BLaER1 treated with 17β-estradiol and CSF1 and Interleukin-3, amounts not matched to agents 10 nM and 100 nM (cell line): ENCODE data around the gene MAD2L1.

ENCODE experiments used
- H3K27ac ChIP-seq, 11 experiments: shearing (Covaris generic); formaldehyde crosslinking; 2 replicates each; pipeline ENCODE4 v1.8.1; 2022
- H3K27me3 ChIP-seq, 11 experiments: shearing (Covaris generic); formaldehyde crosslinking; 2 replicates each; pipeline ENCODE4 v1.8.1; 2022
- H3K36me3 ChIP-seq, 11 experiments: shearing (Covaris generic); formaldehyde crosslinking; 2 replicates each; pipeline ENCODE4 v1.8.1; 2022
- H3K4me1 ChIP-seq, 10 experiments: shearing (Covaris generic); formaldehyde crosslinking; 2 replicates each; pipeline ENCODE4 v1.8.1; 2022
- H3K4me2 ChIP-seq, 11 experiments: shearing (Covaris generic); formaldehyde crosslinking; 2 replicates each; pipeline ENCODE4 v1.8.1; 2022
- H3K4me3 ChIP-seq, 10 experiments: shearing (Covaris generic); formaldehyde crosslinking; 2 replicates each; pipeline ENCODE4 v1.8.1; 2022
- H3K9ac ChIP-seq, 11 experiments: shearing (Covaris generic); formaldehyde crosslinking; 2 replicates each; pipeline ENCODE4 v1.8.1; 2022
- H3K9me3 ChIP-seq, 11 experiments: shearing (Covaris generic); formaldehyde crosslinking; replicated peaks in 1 of 11; 2 replicates each; pipeline ENCODE4 v1.8.1; 2022
- H4K20me1 ChIP-seq, 11 experiments: shearing (Covaris generic); formaldehyde crosslinking; 2 replicates each; pipeline ENCODE4 v1.8.1; 2022
- Cebpa-rat ChIP-seq, 11 experiments: shearing (Covaris generic); IDR thresholded peaks; 2 replicates each; pipeline ENCODE4 v1.8.1; 2022

The MAD2L1 gene

DNA sequence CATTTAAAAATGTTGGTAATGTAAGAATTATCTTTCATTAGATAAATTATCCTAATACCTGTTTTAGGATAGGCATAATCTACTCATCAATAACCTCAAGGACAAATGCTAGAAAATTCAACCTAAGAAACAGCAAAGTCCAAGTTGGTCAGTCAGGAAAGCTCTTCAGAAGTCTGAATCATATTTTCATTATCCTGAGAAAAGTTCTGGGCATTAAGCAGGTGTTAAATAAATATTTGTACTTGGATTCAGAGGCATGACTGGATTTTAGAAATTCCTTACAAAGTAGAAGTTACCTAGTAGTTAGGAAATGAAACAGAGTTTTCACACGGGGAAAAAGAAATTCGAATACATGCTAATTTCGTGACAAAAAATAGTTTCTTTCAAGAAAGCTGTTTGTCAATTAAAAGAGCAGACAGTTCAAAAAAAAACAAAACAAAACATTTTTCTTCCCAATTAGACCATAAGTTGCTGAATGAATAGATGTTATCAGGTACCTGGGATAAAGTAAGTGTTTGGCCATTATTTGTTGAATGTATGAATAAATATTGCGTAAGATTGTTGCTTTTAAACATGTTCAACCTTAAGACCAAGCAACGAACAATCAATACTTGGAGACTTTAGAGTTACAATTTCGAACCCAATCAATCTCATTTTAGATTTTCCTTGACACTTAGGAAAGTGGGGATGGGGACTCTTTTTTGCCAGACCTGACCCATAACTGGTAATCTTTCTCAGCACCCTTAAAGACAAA lies 48.5 kb downstream of the MAD2L1 start:
- Histone ChIP-seq H3K27ac (no peak overlapping the region), H3K27me3 (no peaks in the 10 kb centered on the region), H3K9me3 (peaks cover 0 to 4% (median 0%) of the 10 kb centered on the region in 11 experiments; a peak in 1 of 22 replicates), H4K20me1 (no peaks in the 10 kb centered on the region), H3K4me3 (no peak overlapping the region), H3K4me2 (no peak overlapping the region), H3K4me1 (no peaks in the 10 kb centered on the region), H3K9ac (no peak overlapping the region), H3K36me3 (no peaks in the 10 kb centered on the region)
- TF ChIP-seq Cebpa-rat (IDR thresholded peaks at IDR 0.05), result peak in 2 of 11 experiments; percentile 64 to 67; a peak in 6 of 22 replicates

DNA sequence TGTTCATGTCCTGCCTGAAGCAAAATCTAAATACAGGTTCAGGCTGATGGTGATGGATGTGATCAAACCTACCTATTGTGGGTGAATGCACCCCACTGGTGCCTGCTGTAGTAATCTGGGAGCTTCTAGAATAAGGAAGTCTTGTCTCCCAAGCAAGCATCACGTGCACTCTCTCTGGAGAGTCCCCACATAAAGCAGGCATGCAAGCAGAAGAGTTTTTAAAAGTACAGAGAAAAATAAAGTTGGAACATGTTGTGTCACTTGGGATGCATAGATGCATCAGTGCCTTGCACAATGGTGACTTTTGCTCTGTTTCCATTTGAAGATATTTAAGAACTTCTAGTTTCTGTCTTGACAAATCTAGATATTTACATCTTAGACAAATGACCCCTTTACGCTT lies 54.9 kb downstream of the MAD2L1 start:
- H3K4me3 ChIP-seq, result no peak overlapping the region
- no peak for TF ChIP-seq Cebpa-rat (IDR thresholded peaks at IDR 0.05)
- no peaks in the 10 kb centered on the region for H4K20me1 ChIP-seq
- H3K4me1 ChIP-seq, result no peaks in the 10 kb centered on the region
- H3K27ac ChIP-seq, result no peak overlapping the region
- H3K36me3 ChIP-seq, result no peaks in the 10 kb centered on the region
- peaks cover 0 to 4% (median 0%) of the 10 kb centered on the region in 11 experiments; a peak in 1 of 22 replicates for H3K9me3 ChIP-seq
- no peak overlapping the region for H3K4me2 ChIP-seq
- H3K9ac ChIP-seq, result no peak overlapping the region
- no peaks in the 10 kb centered on the region for H3K27me3 ChIP-seq

DNA sequence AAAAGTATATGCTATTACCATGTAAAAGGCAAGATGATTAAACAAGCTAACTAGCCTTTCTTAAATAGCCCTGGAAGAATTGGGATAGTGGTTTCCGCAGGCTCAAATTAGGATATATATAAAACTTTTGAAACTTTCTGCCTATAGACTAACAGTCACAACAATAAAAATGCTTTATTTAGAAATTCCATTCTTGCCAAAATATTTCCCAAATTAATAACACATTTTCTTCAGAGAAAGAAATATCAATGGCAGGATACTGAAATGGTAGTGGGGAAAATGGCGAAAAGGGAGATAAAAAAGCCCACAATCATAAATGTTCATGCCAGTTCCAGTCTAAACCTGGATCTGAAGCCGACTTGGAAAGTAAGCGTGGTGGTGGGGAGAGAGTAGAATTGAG lies 56.0 kb downstream of the MAD2L1 start:
- Histone ChIP-seq H3K27me3 (no peaks in the 10 kb centered on the region), H3K4me2 (no peak overlapping the region), H3K27ac (no peak overlapping the region), H3K4me3 (no peak overlapping the region), H3K36me3 (no peaks in the 10 kb centered on the region), H3K4me1 (no peaks in the 10 kb centered on the region), H3K9me3 (peaks cover 0 to 4% (median 0%) of the 10 kb centered on the region in 11 experiments; a peak in 2 of 22 replicates), H4K20me1 (no peaks in the 10 kb centered on the region), H3K9ac (no peak overlapping the region)
- TF ChIP-seq Cebpa-rat (IDR thresholded peaks at IDR 0.05), result no peak

DNA sequence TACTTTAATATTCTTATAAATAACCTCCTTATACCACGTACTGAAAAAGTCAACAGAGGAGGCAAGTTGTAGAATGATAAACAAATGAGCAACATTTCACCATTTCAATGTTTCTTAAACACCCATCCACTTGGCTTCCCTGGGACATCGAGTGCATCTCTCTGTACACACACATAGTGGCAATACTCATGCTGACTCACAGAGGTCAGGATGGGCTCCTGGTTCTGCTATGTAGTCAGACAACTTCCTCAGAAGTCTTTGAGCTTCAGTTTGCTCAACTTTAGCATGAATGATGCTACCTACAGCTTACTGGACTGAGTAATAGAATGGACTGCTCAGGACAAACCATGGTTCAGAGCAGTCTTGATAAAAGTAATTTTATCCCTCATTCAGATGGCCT lies 56.9 kb downstream of the MAD2L1 start:
- no peaks in the 10 kb centered on the region for H3K36me3 ChIP-seq
- no peak overlapping the region for H3K9ac ChIP-seq
- no peaks in the 10 kb centered on the region for H3K27me3 ChIP-seq
- no peak overlapping the region for H3K27ac ChIP-seq
- no peaks in the 10 kb centered on the region for H3K4me1 ChIP-seq
- H3K4me2 ChIP-seq, result no peak overlapping the region
- H3K4me3 ChIP-seq, result no peak overlapping the region
- H4K20me1 ChIP-seq, result no peaks in the 10 kb centered on the region
- TF ChIP-seq Cebpa-rat (IDR thresholded peaks at IDR 0.05), result no peak
- H3K9me3 ChIP-seq, result peaks cover 0 to 4% (median 0%) of the 10 kb centered on the region in 11 experiments; a peak in 2 of 22 replicates

DNA sequence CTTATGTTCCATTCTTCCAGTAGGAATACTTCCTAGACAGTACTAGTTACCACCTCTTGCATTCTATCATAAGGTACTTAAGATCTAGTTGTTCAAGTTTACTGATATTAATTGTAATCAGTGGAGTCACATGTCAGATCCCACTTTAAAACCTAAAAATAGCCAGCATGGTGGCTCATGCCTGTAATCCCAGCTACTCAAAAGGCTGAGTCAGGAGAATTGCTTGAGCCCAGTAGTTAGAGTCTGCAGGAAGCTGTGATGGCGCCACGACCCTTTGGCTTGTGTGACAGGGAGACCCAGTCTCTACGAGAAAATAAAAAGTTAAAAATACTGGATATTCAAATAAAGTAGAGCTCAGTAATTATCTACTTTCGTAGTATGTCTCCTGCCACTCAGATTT lies 57.7 kb downstream of the MAD2L1 start:
- Histone ChIP-seq H4K20me1 (no peaks in the 10 kb centered on the region), H3K27me3 (no peaks in the 10 kb centered on the region)

DNA sequence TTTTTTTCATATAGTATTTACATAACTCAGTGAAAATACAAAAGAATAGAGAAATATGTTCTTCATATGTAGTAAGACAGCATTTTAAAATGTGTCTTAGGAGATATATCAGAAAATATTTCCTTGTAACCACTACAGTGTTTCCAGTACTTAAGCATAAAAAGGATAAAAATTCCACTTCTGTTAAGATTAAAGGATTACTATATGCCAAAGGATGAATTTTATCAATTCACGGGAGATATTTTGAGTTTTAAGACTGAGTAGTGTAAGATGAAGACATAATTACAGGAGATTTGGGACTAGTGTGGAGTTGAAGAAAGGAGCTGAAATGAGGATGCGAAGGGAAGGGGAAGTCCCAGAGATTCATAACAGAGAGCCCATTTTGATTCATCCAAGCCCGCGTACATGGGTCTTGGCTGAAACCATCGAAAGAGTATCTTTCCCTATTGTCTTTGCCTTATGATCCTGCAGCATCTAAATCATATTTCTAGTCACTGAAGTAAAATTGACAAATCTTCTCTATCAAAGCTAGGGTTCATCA lies 58.7 kb downstream of the MAD2L1 start:
- H3K27ac ChIP-seq, result no peak overlapping the region

More for the DNA sequence above, 57.7 kb downstream of the MAD2L1 start:
- Histone ChIP-seq H3K4me1 (no peaks in the 10 kb centered on the region), H3K4me2 (no peak overlapping the region), H3K9me3 (peaks cover 0 to 4% (median 0%) of the 10 kb centered on the region in 11 experiments; a peak in 1 of 22 replicates), H3K27ac (no peak overlapping the region), H3K9ac (no peak overlapping the region), H3K36me3 (no peaks in the 10 kb centered on the region), H3K4me3 (no peak overlapping the region)
- no peak for TF ChIP-seq Cebpa-rat (IDR thresholded peaks at IDR 0.05)

DNA sequence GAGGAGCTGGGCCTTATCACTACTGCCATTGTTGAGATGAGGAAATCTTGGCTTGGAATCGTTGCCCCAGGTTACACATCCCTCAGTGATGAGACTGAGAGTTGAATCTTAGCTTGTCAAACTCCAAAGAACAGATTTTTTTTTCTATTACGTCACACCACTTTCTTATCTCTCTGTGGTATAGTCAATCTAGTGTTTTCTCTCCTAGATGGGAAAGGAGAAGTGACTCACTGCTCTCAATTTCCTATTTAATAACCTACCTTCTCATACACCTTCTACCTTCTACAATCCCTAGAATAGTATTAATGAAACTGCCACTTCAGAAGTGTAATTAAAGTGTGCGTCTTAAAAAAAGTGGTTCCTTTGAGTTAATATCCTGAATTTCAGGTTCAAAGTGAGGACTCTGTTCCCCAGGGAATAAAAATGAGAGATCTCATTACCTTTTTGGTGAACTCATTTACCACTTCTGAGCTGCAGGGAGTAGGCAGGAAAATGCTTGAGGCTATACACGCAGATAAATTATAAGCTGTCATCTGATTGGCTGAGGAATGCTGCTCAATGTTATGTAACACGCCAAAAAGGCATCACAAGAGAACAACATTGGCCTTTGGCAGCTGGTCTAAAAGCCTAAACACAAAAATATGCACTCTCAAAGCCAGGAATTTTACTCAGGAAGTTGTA lies 59.3 kb downstream of the MAD2L1 start:
- Histone ChIP-seq H3K4me1 (no peaks in the 10 kb centered on the region), H3K36me3 (no peaks in the 10 kb centered on the region), H3K27me3 (no peaks in the 10 kb centered on the region), H3K4me2 (no peak overlapping the region), H4K20me1 (no peaks in the 10 kb centered on the region), H3K9me3 (peaks cover 0 to 4% (median 0%) of the 10 kb centered on the region in 11 experiments; a peak in 1 of 22 replicates), H3K27ac (no peak overlapping the region), H3K9ac (no peak overlapping the region), H3K4me3 (no peak overlapping the region)
- no peak for TF ChIP-seq Cebpa-rat (IDR thresholded peaks at IDR 0.05)

More for the DNA sequence above, 58.7 kb downstream of the MAD2L1 start:
- Histone ChIP-seq H3K4me3 (no peak overlapping the region), H4K20me1 (no peaks in the 10 kb centered on the region), H3K4me1 (no peaks in the 10 kb centered on the region), H3K27me3 (no peaks in the 10 kb centered on the region), H3K4me2 (no peak overlapping the region), H3K9me3 (peaks cover 0 to 4% (median 0%) of the 10 kb centered on the region in 11 experiments; a peak in 1 of 22 replicates), H3K36me3 (no peaks in the 10 kb centered on the region), H3K9ac (no peak overlapping the region)
- no peak for TF ChIP-seq Cebpa-rat (IDR thresholded peaks at IDR 0.05)
